Muscle of leg (tissue), 16 donors: ENCODE results near the gene TMEM41B. TPM values are rescaled to one million over a fixed set of nuclear protein-coding genes. Genes with fewer than 3 reads are reported as not detected.
"Not testable (repeated sequence)": the region's sequence is repeated elsewhere in the genome, so short reads cannot be mapped to it uniquely, and the experiment has no call there.

Source experiments
- DNase-seq: peaks from one replicate; pipeline ENCODE4 v3.0.0; 2013
- H3K27ac ChIP-seq: one replicate; pipeline ENCODE4 v1.5.1; 2013; ENCODE audit warnings: mild to moderate bottlenecking, low read length, control low read depth
- H3K27me3 ChIP-seq: one replicate; pipeline ENCODE4 v1.6.1; 2013; ENCODE audit warnings: low read length; ENCODE audit not compliant: control insufficient read depth, insufficient read depth
- H3K36me3 ChIP-seq: one replicate; pipeline ENCODE4 v1.6.1; 2013; ENCODE audit warnings: low read length; ENCODE audit not compliant: control insufficient read depth, insufficient read depth
- H3K4me1 ChIP-seq: one replicate; pipeline ENCODE4 v1.6.1; 2013; ENCODE audit warnings: low read length; ENCODE audit not compliant: control insufficient read depth, insufficient read depth
- H3K4me3 ChIP-seq: one replicate; pipeline ENCODE4 v1.5.1; 2013; ENCODE audit warnings: low read length, control low read depth
- H3K9me3 ChIP-seq: replicated peaks from 2 replicates; pipeline ENCODE4 v1.6.1; 2013; ENCODE audit warnings: low read depth, low read length; ENCODE audit not compliant: control insufficient read depth
- WGBS: methylation state at CpG from one replicate; pipeline ENCODE4 v1.1.5; 2013; ENCODE audit warnings: missing lambda C conversion rate; ENCODE audit not compliant: insufficient coverage; 5-methylcytosine and 5-hydroxymethylcytosine counted together
- long read RNA-seq, 11 donors: transcript quantifications; one replicate each; lab custom pipeline, GENCODE V29; 2026
- polyA plus RNA-seq, 8 donors: library from polyadenylated mRNA; unstranded; fragments of 120-200 nt; gene quantifications; one replicate each; pipeline versions ENCODE4 v1.2.1 to v1.2.3, GENCODE V29; 2013; ENCODE audit warnings: inconsistent platforms in 1 of 8, low replicate concordance in 1 of 8; ENCODE audit not compliant: insufficient read length in 8 of 8, insufficient read depth in 1 of 8
- total RNA-seq: library from RNA; stranded (reverse); fragments of 120-200 nt; gene quantifications from one replicate; pipeline ENCODE4 v1.2.4, GENCODE V29; 2013

TMEM41B gene
- total RNA-seq = 16.7 TPM
- polyA plus RNA-seq = 10 to 100 TPM; 10.7 to 16.6 (median 13.2) TPM
- long read RNA-seq, donor 1, partial matches to known transcripts = 0 of 2 reads
- long read RNA-seq, donor 1, other reads (novel, unspliced or antisense) = 0 of 2 reads
- long read RNA-seq, donor 2 = 0 reads
- long read RNA-seq, donor 3, partial matches to known transcripts = 0 of 2 reads
- long read RNA-seq, donor 3, other reads (novel, unspliced or antisense) = 0 of 2 reads
- long read RNA-seq, donor 4, partial matches to known transcripts = 0 of 2 reads
- long read RNA-seq, donor 4, other reads (novel, unspliced or antisense) = 0 of 2 reads
- long read RNA-seq, donor 5, transcript TMEM41B-204 (7 exons, 3,968 nt) = major isoform, 9 of 25 reads
- long read RNA-seq, donor 5, partial matches to known transcripts = 11 of 25 reads
- long read RNA-seq, donor 5, other reads (novel, unspliced or antisense) = 0 of 25 reads
- long read RNA-seq, donor 6 = 0 reads
- long read RNA-seq, donor 7, partial matches to known transcripts = 0 of 1 reads
- long read RNA-seq, donor 7, other reads (novel, unspliced or antisense) = 0 of 1 reads
- long read RNA-seq, donor 8, partial matches to known transcripts = 93 of 104 reads
- long read RNA-seq, donor 8, other reads (novel, unspliced or antisense) = 7 of 104 reads
- long read RNA-seq, donor 9, partial matches to known transcripts = 0 of 1 reads
- long read RNA-seq, donor 9, other reads (novel, unspliced or antisense) = 0 of 1 reads
- long read RNA-seq, donor 10, partial matches to known transcripts = 0 of 10 reads
- long read RNA-seq, donor 10, other reads (novel, unspliced or antisense) = 0 of 10 reads
- long read RNA-seq, donor 11, partial matches to known transcripts = 8 of 11 reads
- long read RNA-seq, donor 11, other reads (novel, unspliced or antisense) = 0 of 11 reads

- Histone ChIP-seq H3K4me3 (peak within 1 kb of the TSS; percentile 99), H3K36me3 (no peaks in the 10 kb centered on the region), H3K9me3 (no peaks in the 10 kb centered on the region), H3K27me3 (peaks cover 12% of the 10 kb centered on the region), H3K4me1 (peaks cover 8% of the 10 kb centered on the region), H3K27ac (peak within 1 kb of the TSS; percentile 95)
- WGBS = under 1% methylated on average over 68 of the region's 71 CpGs
- peak; percentile 99 for DNase-seq
Measured at GRCh38 chr11:9314291-9315077, at the start of gene TMEM41B. Gene TMEM41B, minus strand, starts transcription at chr11:9314593. Its CDS starts 152 bp downstream, at chr11:9314441.

GRCh38 chr11:9362393-9362863 lies 48.0 kb upstream of the TMEM41B start:
- peaks cover 5% of the 10 kb centered on the region for H3K4me1 ChIP-seq
- no peaks in the 10 kb centered on the region for H3K9me3 ChIP-seq
- H3K36me3 ChIP-seq = no peaks in the 10 kb centered on the region
- DNase-seq = no peak
- no peaks in the 10 kb centered on the region for H3K27me3 ChIP-seq
- H3K27ac ChIP-seq = peak overlapping the region; percentile 38
- H3K4me3 ChIP-seq = no peak overlapping the region
- no CpG with 5 or more reads among the region's 2 CpGs for WGBS

GRCh38 chr11:9360862-9361622 lies 46.6 kb upstream of the TMEM41B start:
- no CpG with 5 or more reads among the region's 13 CpGs for WGBS
- H3K4me3 ChIP-seq, H3K36me3 ChIP-seq, H3K4me1 ChIP-seq, H3K9me3 ChIP-seq, H3K27me3 ChIP-seq, DNase-seq, H3K27ac ChIP-seq: not testable (repeated sequence)

GRCh38 chr11:9357041-9357440 lies 42.6 kb upstream of the TMEM41B start:
- no peaks in the 10 kb centered on the region for H3K4me1 ChIP-seq
- no peaks in the 10 kb centered on the region for H3K9me3 ChIP-seq
- no peak overlapping the region for H3K27ac ChIP-seq
- no peak for DNase-seq
- no peaks in the 10 kb centered on the region for H3K36me3 ChIP-seq
- no peaks in the 10 kb centered on the region for H3K27me3 ChIP-seq
- 89% methylated on average over 4 of the region's 4 CpGs for WGBS
- no peak overlapping the region for H3K4me3 ChIP-seq

GRCh38 chr11:9351321-9351881 lies 37.0 kb upstream of the TMEM41B start:
- H3K27me3 ChIP-seq = peaks cover 2% of the 10 kb centered on the region
- H3K4me1 ChIP-seq = no peaks in the 10 kb centered on the region
- WGBS = 48% methylated on average over 3 of the region's 6 CpGs
- H3K9me3 ChIP-seq = no peaks in the 10 kb centered on the region
- no peak overlapping the region for H3K4me3 ChIP-seq
- no peaks in the 10 kb centered on the region for H3K36me3 ChIP-seq
- DNase-seq = no peak
- no peak overlapping the region for H3K27ac ChIP-seq

- DNase-seq, H3K4me3 ChIP-seq, H3K27ac ChIP-seq, H3K27me3 ChIP-seq, H3K9me3 ChIP-seq, H3K36me3 ChIP-seq, H3K4me1 ChIP-seq: not testable (repeated sequence)
- WGBS = no CpG with 5 or more reads among the region's 4 CpGs
Measured at GRCh38 chr11:9347779-9348178, 33.4 kb upstream of the TMEM41B start.

- no peak overlapping the region for H3K4me3 ChIP-seq
- 56% methylated on average over 2 of the region's 2 CpGs for WGBS
- H3K9me3 ChIP-seq = no peaks in the 10 kb centered on the region
- H3K36me3 ChIP-seq = no peaks in the 10 kb centered on the region
- H3K27ac ChIP-seq = no peak overlapping the region
- no peak for DNase-seq
- peaks cover 2% of the 10 kb centered on the region for H3K27me3 ChIP-seq
- H3K4me1 ChIP-seq = no peaks in the 10 kb centered on the region
Measured at GRCh38 chr11:9347100-9347499, 32.7 kb upstream of the TMEM41B start.

- Histone ChIP-seq H3K36me3 (no peaks in the 10 kb centered on the region), H3K4me3 (no peak overlapping the region), H3K27me3 (peaks cover 2% of the 10 kb centered on the region), H3K4me1 (no peaks in the 10 kb centered on the region), H3K27ac (no peak overlapping the region), H3K9me3 (no peaks in the 10 kb centered on the region)
- WGBS = 17% methylated on average over 1 of the region's 3 CpGs
- DNase-seq = no peak
Measured at GRCh38 chr11:9344061-9344680, 29.8 kb upstream of the TMEM41B start.
